BLaER1 treated with 17β-estradiol and CSF1 and Interleukin-3, amounts not matched to agents 10 nM and 100 nM (cell line): ENCODE results near the gene MPPED2.
"Not testable (repeated sequence)": the region's sequence is repeated elsewhere in the genome, so short reads cannot be mapped to it uniquely, and the experiment has no call there.

Source experiments
- H3K27ac ChIP-seq, 11 experiments: shearing (Covaris generic); formaldehyde crosslinking; 2 replicates each; pipeline ENCODE4 v1.8.1; 2022
- H3K27me3 ChIP-seq, 11 experiments: shearing (Covaris generic); formaldehyde crosslinking; 2 replicates each; pipeline ENCODE4 v1.8.1; 2022
- H3K36me3 ChIP-seq, 11 experiments: shearing (Covaris generic); formaldehyde crosslinking; 2 replicates each; pipeline ENCODE4 v1.8.1; 2022
- H3K4me1 ChIP-seq, 10 experiments: shearing (Covaris generic); formaldehyde crosslinking; 2 replicates each; pipeline ENCODE4 v1.8.1; 2022
- H3K4me2 ChIP-seq, 11 experiments: shearing (Covaris generic); formaldehyde crosslinking; 2 replicates each; pipeline ENCODE4 v1.8.1; 2022
- H3K4me3 ChIP-seq, 10 experiments: shearing (Covaris generic); formaldehyde crosslinking; 2 replicates each; pipeline ENCODE4 v1.8.1; 2022
- H3K9ac ChIP-seq, 11 experiments: shearing (Covaris generic); formaldehyde crosslinking; 2 replicates each; pipeline ENCODE4 v1.8.1; 2022
- H3K9me3 ChIP-seq, 11 experiments: shearing (Covaris generic); formaldehyde crosslinking; replicated peaks in 1 of 11; 2 replicates each; pipeline ENCODE4 v1.8.1; 2022
- H4K20me1 ChIP-seq, 11 experiments: shearing (Covaris generic); formaldehyde crosslinking; 2 replicates each; pipeline ENCODE4 v1.8.1; 2022
- Cebpa-rat ChIP-seq, 11 experiments: shearing (Covaris generic); IDR thresholded peaks; 2 replicates each; pipeline ENCODE4 v1.8.1; 2022

Gene MPPED2

DNA sequence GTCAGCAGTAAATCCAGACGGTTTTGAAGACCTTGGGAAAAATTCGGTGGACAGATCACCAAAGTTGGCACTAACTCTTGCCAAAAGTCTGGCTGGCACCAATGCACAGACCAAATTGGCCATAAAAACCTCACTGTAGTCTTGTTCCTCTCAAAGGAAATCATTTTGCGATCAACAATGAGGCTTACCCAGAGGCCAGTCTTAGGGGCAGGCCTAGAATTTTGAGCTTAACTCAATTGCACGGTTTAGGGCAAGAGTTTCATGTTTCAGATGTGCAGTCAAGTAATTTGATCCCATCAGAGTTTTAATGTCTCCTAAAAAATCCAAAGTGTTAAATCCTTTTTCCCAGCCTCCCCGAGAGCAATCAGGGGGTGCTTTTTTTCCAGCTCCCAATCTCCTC, 19.0 kb downstream of the MPPED2 start:
- no peaks in the 10 kb centered on the region for H3K27me3 ChIP-seq
- H3K9me3 ChIP-seq: peaks cover 0 to 11% (median 0%) of the 10 kb centered on the region in 11 experiments; a peak in 3 of 22 replicates
- H3K4me3 ChIP-seq: no peak overlapping the region
- peaks cover 0 to 10% (median 4%) of the 10 kb centered on the region in 10 experiments; a peak in 11 of 20 replicates for H3K4me1 ChIP-seq
- H3K9ac ChIP-seq: no peak overlapping the region
- H3K36me3 ChIP-seq: peaks cover 0 to 5% (median 0%) of the 10 kb centered on the region in 11 experiments; a peak in 2 of 22 replicates
- no peaks in the 10 kb centered on the region for H4K20me1 ChIP-seq
- H3K27ac ChIP-seq: no peak overlapping the region
- H3K4me2 ChIP-seq: no peak overlapping the region
- TF ChIP-seq Cebpa-rat (IDR thresholded peaks at IDR 0.05): no peak

DNA sequence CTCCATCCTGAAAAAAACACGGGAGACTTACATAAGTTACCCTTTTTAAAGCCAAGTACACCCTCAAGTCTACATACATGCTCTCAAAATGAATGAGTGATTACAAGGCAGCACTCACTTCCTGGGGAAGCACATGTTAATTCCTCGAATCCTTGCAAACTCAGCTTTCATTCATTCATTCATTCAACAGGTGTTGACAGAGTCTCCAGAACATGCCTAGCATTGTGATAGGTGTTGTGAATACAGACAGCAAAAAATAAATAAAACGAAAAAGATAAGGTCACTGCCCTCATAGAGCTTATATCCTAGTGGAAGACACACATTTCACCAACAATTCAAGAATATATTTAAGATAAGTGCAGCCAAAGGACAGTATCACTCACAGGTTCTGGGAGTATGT, 19.7 kb downstream of the MPPED2 start:
- H3K9me3 ChIP-seq: peaks cover 0 to 11% (median 0%) of the 10 kb centered on the region in 11 experiments; a peak in 3 of 22 replicates
- H3K36me3 ChIP-seq: peaks cover 0 to 5% (median 0%) of the 10 kb centered on the region in 11 experiments; a peak in 2 of 22 replicates
- no peaks in the 10 kb centered on the region for H4K20me1 ChIP-seq
- no peak for TF ChIP-seq Cebpa-rat (IDR thresholded peaks at IDR 0.05)
- no peak overlapping the region for H3K27ac ChIP-seq
- no peaks in the 10 kb centered on the region for H3K27me3 ChIP-seq
- no peak overlapping the region for H3K4me2 ChIP-seq
- H3K4me3 ChIP-seq: no peak overlapping the region
- H3K4me1 ChIP-seq: peaks cover 0 to 10% (median 0%) of the 10 kb centered on the region in 10 experiments; a peak in 4 of 20 replicates
- H3K9ac ChIP-seq: no peak overlapping the region

DNA sequence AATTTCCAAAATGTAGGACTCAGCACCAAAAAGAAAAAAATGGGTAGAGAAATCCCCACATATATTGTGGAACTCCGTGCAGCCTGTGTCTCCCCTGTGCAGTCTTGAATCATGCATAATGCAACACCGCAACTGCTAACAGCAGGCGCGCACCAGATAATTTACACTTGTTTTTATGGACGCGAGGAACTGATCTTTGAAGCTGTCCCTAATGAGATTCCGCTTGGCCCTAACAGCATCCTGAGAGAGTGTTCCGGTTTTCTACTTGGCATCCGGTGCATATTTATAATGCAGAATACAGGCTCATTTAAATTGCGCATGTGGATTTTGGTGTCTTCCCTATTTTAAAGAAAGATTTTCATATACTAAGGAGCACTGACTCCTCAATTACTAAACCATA, 21.1 kb downstream of the MPPED2 start:
- no peak for TF ChIP-seq Cebpa-rat (IDR thresholded peaks at IDR 0.05)
- peaks cover 0 to 5% (median 0%) of the 10 kb centered on the region in 11 experiments; a peak in 2 of 22 replicates for H3K36me3 ChIP-seq
- H3K27me3 ChIP-seq: no peaks in the 10 kb centered on the region
- no peaks in the 10 kb centered on the region for H4K20me1 ChIP-seq
- H3K9me3 ChIP-seq: peaks cover 0 to 11% (median 0%) of the 10 kb centered on the region in 11 experiments; a peak in 3 of 22 replicates
- H3K4me3 ChIP-seq: no peak overlapping the region
- H3K9ac ChIP-seq: no peak overlapping the region
- no peak overlapping the region for H3K27ac ChIP-seq
- no peak overlapping the region for H3K4me2 ChIP-seq
- peaks cover 0 to 16% (median 0%) of the 10 kb centered on the region in 10 experiments; a peak in 4 of 20 replicates for H3K4me1 ChIP-seq

DNA sequence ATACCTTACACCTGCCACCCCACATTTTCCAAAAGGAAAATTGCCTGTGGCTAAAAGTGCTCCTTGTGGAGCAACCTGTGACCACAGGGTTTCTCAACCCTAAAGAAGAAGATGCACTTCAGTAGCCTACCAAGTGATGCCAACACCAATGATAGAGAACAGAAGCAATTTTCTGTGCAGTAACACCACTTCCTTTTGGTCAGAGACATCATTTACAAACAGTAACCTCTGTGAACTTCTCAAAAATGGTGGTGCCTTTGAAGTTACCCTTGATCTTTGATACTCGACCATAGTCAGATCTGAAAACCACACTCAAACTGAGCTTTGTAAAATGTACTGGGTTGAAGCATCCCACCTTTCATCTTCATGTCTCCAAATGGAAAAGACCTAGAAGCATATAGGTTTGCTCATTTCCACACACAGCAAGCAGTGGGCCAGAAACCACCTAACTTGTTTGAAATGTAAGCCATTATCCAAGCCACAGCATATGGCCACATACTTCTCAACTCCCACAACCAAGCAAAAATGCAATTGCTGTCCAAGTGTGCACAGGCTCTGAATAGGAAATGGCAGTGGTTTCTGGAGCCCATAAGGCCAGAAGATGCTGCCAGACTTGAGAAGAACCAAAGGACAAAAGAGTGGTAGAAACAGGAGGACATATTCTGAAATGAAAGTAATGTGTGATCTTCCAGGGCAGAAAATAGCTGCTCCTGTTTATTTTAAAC, 24.3 kb downstream of the MPPED2 start:
- H3K27me3 ChIP-seq: no peaks in the 10 kb centered on the region
- no peak overlapping the region for H3K27ac ChIP-seq
- peaks cover 0 to 16% (median 0%) of the 10 kb centered on the region in 10 experiments; a peak in 4 of 20 replicates for H3K4me1 ChIP-seq
- TF ChIP-seq Cebpa-rat (IDR thresholded peaks at IDR 0.05): no peak
- H3K9me3 ChIP-seq: peaks cover 0 to 11% (median 0%) of the 10 kb centered on the region in 11 experiments; a peak in 3 of 22 replicates
- peaks cover 0 to 5% (median 0%) of the 10 kb centered on the region in 11 experiments; a peak in 2 of 22 replicates for H3K36me3 ChIP-seq
- H4K20me1 ChIP-seq: no peaks in the 10 kb centered on the region
- H3K4me3 ChIP-seq: no peak overlapping the region
- H3K9ac ChIP-seq: no peak overlapping the region
- H3K4me2 ChIP-seq: no peak overlapping the region

DNA sequence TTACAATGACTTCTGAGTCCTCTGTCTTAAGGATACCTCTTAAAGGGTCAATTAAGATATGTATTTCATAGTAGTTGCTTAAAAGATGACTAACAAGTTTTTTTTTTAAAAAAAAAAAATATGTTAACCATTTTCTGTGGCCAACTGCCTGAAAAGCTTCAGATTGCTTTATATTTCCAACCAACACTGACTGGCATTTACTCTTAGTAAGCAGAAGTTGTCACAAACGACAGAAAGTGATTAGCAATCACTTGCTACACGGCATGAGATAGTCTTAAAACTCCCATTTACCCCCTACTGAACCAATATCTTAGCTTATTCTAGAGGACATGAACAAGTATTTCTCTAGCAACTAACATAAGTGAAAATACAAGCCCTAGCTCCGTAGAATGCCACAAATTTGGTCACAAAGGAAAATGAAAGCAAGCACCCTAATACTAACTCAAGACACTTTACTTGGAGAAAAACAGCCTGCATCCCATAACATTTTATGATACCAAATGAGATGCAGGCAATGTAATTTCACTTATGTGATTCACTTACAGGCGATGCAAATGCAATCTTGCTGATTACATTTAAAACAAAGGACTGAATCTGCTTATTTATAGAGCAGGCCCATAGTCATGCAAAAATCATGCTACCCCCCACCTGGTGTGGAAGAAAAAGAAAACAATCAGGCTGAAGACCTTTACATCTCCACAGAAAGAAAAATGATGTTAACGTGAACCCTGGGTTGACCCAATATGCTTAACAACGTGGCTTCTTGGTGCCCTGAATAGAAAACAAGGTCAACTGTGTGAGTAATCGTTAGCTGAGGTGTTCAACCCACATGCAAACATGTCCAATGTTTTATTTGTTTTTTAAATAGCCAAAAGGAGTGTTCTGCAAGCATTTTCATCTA, 25.7 kb downstream of the MPPED2 start:
- no peak overlapping the region for H3K4me3 ChIP-seq
- H3K9ac ChIP-seq: 0 out of 22 replicates have a peak overlapping the region, but pooled peaks of 1 of the 11 experiments have one; percentile 39
- H3K4me2 ChIP-seq: peak overlapping the region in 9 of 11 experiments; percentile 0 to 65 (median 21); a peak in 10 of 22 replicates
- H4K20me1 ChIP-seq: no peaks in the 10 kb centered on the region
- no peak overlapping the region for H3K27ac ChIP-seq
- no peak for TF ChIP-seq Cebpa-rat (IDR thresholded peaks at IDR 0.05)
- peaks cover 0 to 11% (median 0%) of the 10 kb centered on the region in 11 experiments; a peak in 3 of 22 replicates for H3K9me3 ChIP-seq
- H3K27me3 ChIP-seq: no peaks in the 10 kb centered on the region
- H3K4me1 ChIP-seq: peaks cover 0 to 16% (median 0%) of the 10 kb centered on the region in 10 experiments; a peak in 4 of 20 replicates
- peaks cover 0 to 5% (median 0%) of the 10 kb centered on the region in 11 experiments; a peak in 3 of 22 replicates for H3K36me3 ChIP-seq

DNA sequence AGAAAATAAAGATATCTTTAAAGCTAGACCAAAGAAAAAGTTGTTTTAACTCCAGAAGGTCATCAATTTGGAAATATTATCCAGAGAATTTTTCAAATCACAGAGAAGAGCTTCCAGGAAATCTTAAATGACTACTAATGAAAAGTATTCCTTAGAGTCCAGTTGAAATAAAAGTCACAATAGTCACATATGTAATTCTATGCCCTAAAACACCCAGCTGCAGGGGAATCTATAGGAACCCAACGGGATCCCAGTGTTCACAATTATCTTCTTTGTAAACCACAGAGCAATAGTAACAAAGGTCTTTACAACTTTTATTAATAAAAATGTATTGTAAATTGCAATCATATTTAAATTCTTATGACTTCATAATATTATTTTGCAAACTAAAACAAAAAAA, 27.1 kb downstream of the MPPED2 start:
- Histone ChIP-seq H3K9ac (no peak overlapping the region), H3K27ac (no peak overlapping the region), H3K9me3 (peaks cover 0 to 11% (median 0%) of the 10 kb centered on the region in 11 experiments; a peak in 3 of 22 replicates), H4K20me1 (no peaks in the 10 kb centered on the region), H3K4me2 (no peak overlapping the region), H3K4me3 (no peak overlapping the region), H3K4me1 (peaks cover 0 to 16% (median 0%) of the 10 kb centered on the region in 10 experiments; a peak in 4 of 20 replicates), H3K27me3 (no peaks in the 10 kb centered on the region), H3K36me3 (peaks cover 0 to 5% (median 0%) of the 10 kb centered on the region in 11 experiments; a peak in 2 of 22 replicates)
- TF ChIP-seq Cebpa-rat (IDR thresholded peaks at IDR 0.05): no peak

DNA sequence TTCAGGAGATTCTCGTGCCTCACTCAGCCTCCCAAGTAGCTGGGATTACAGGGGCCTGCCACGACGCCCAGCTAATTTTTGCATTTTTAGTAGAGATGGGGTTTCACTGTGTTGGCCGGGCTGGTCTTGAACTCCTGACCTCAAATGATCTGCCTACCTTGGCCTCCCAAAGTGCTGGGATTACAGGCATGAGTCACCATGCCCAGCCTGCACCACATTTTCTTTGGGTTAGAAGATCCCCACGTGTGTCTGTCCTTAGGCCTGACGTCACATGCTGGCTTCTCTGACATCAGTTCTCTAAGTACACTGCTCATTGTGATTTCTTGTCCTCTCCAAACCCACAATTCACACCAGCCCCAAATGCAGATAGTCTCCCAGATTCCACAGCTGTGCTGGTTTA, 31.6 kb downstream of the MPPED2 start:
- not testable (repeated sequence) for H3K36me3 ChIP-seq, H3K4me1 ChIP-seq, H3K27ac ChIP-seq, H3K27me3 ChIP-seq, H4K20me1 ChIP-seq, H3K9ac ChIP-seq, H3K4me2 ChIP-seq, H3K9me3 ChIP-seq, H3K4me3 ChIP-seq

DNA sequence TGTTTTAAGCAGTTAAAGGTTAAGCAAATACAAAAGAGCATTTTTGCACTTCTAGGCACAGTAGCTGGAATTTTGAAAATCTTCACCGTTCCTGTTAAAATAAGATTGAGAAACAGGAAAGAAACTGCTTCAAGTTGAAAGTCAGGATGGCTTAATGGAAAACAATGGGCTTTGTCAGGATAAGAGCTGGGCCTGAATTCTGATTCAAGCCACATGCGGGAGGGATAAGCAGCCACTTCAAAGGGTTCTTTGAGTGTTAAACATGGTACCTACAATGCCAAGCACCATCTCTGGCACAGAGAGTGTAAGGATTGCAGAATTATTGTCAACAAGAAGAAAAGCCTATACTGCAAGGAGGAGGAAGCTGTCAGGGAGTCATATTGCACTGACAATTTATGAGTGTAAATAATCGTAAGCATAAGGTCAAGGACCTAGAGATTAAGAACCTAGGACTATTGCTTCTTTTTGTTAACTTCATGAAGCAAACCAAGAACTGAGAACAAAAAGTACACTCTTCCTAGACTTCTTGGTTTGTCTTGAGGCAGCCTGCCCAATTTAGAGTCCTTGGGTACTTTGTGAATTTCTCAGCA, 32.5 kb downstream of the MPPED2 start:
- H3K27me3 ChIP-seq: no peaks in the 10 kb centered on the region
- H3K27ac ChIP-seq: no peak overlapping the region
- H3K4me2 ChIP-seq: no peak overlapping the region
- H4K20me1 ChIP-seq: no peaks in the 10 kb centered on the region
- TF ChIP-seq Cebpa-rat (IDR thresholded peaks at IDR 0.05): no peak
- no peak overlapping the region for H3K9ac ChIP-seq
- H3K4me1 ChIP-seq: no peaks in the 10 kb centered on the region
- H3K4me3 ChIP-seq: no peak overlapping the region
- no peaks in the 10 kb centered on the region for H3K9me3 ChIP-seq
- H3K36me3 ChIP-seq: peaks cover 0 to 5% (median 0%) of the 10 kb centered on the region in 11 experiments; a peak in 2 of 22 replicates
